H4 (cell line): ENCODE results near the gene FBRS. TPM values are rescaled to one million over a fixed set of nuclear protein-coding genes. Genes with fewer than 3 reads are reported as not detected.
"Not testable (repeated sequence)": the region's sequence is repeated elsewhere in the genome, so short reads cannot be mapped to it uniquely, and the experiment has no call there.

ENCODE experiments used
- DNase-seq: peaks from one replicate; pipeline ENCODE4 v3.0.0-alpha.2; 2015; ENCODE audit warnings: low spot score
- total RNA-seq: library from RNA; depleted of rRNA; stranded (reverse); fragments of >200 nt; shearing (Covaris generic); gene quantifications from 2 replicates; pipeline ENCODE4 v1.2.3, GENCODE V29; 2014

The FBRS gene
- total RNA-seq, 1 experiment from 2014 or later: 5.0 TPM

GRCh38 chr16:30665155-30665829, 7.1 kb downstream of the FBRS start:
- DNase-seq: peak; percentile 4

- DNase-seq: no peak
Observed at GRCh38 chr16:30665830-30666190, 7.6 kb downstream of the FBRS start.

- DNase-seq: no peak
Observed at GRCh38 chr16:30666681-30667080, 8.4 kb downstream of the FBRS start.

- no peak for DNase-seq
Observed at GRCh38 chr16:30667361-30667905, 9.2 kb downstream of the FBRS start.

- no peak for DNase-seq
Observed at GRCh38 chr16:30668393-30668792, 10.2 kb downstream of the FBRS start.

GRCh38 chr16:30669026-30669902, 11.0 kb downstream of the FBRS start:
- no peak for DNase-seq

- DNase-seq: peak; percentile 2
Observed at GRCh38 chr16:30669903-30670824, 11.9 kb downstream of the FBRS start.

GRCh38 chr16:30675143-30675542, 16.9 kb downstream of the FBRS start:
- no peak for DNase-seq

- DNase-seq: no peak
Observed at GRCh38 chr16:30677931-30678585, 19.8 kb downstream of the FBRS start.

GRCh38 chr16:30678586-30678970, 20.3 kb downstream of the FBRS start:
- DNase-seq: no peak

GRCh38 chr16:30680326-30680725, 22.1 kb downstream of the FBRS start:
- DNase-seq: no peak

GRCh38 chr16:30688701-30689100, 30.5 kb downstream of the FBRS start:
- no peak for DNase-seq

- no peak for DNase-seq
Observed at GRCh38 chr16:30691907-30692306, 33.7 kb downstream of the FBRS start.

- DNase-seq: no peak
Observed at GRCh38 chr16:30692396-30693064, 34.3 kb downstream of the FBRS start.

GRCh38 chr16:30694926-30695693, 36.9 kb downstream of the FBRS start:
- DNase-seq: no peak

- not testable (repeated sequence) for DNase-seq
Observed at GRCh38 chr16:30696646-30697045, 38.4 kb downstream of the FBRS start.

- peak; percentile 97 for DNase-seq
Observed at GRCh38 chr16:30697264-30698138, 39.3 kb downstream of the FBRS start.

- DNase-seq: peak; percentile 84
Observed at GRCh38 chr16:30698139-30698815, 40.0 kb downstream of the FBRS start.
